ENCODE data around the gene FGFRL1.

GRCh38 chr4:1011666-1012033 is 224 bp downstream of the FGFRL1 start:
- TF ChIP-seq REST (IDR thresholded peaks at IDR 0.05; ENCODE audit: insufficient read depth in 1 of 2, low read depth in 2 of 2, low read length in 2 of 2): no peak
- TF ChIP-seq SIN3A (IDR thresholded peaks at IDR 0.05; ENCODE audit: borderline replicate concordance, insufficient read depth, low read length): no peak
- TF ChIP-seq POLR2AphosphoS5 (IDR thresholded peaks at IDR 0.05; ENCODE audit: low read depth, low read length): no peak
